Measurements from ENCODE around the gene CFLAR. TPM values are rescaled to one million over a fixed set of nuclear protein-coding genes. Genes with fewer than 3 reads are reported as not detected.

Gene CFLAR
- total RNA-seq, 1 donor from 2014 or later, result 16.7 TPM

- no peaks in the 10 kb centered on the region for H3K9me3 Mint-ChIP-seq
- H3K27ac Mint-ChIP-seq (ENCODE audit: unreplicated experiment), result no peak overlapping the region
- no peaks in the 10 kb centered on the region for H3K36me3 Mint-ChIP-seq (ENCODE audit: low read depth)
- no peak for TF ChIP-seq CTCF (conservative IDR thresholded peaks at IDR 0.05)
- H3K27me3 Mint-ChIP-seq (ENCODE audit: low read depth), result peaks cover 2% of the 10 kb centered on the region
- no peak for DNase-seq (ENCODE audit: low read depth, low spot score)
- H3K4me1 Mint-ChIP-seq, result no peaks in the 10 kb centered on the region
- no peak overlapping the region for H3K4me3 Mint-ChIP-seq
Observed at GRCh38 chr2:201218780-201219179, 102.8 kb downstream of the CFLAR start.

GRCh38 chr2:201219328-201220096, 103.5 kb downstream of the CFLAR start:
- peaks cover 2% of the 10 kb centered on the region for H3K27me3 Mint-ChIP-seq (ENCODE audit: low read depth)
- no peaks in the 10 kb centered on the region for H3K36me3 Mint-ChIP-seq (ENCODE audit: low read depth)
- H3K4me3 Mint-ChIP-seq, result no peak overlapping the region
- no peaks in the 10 kb centered on the region for H3K9me3 Mint-ChIP-seq
- no peak for DNase-seq (ENCODE audit: low read depth, low spot score)
- H3K4me1 Mint-ChIP-seq, result no peaks in the 10 kb centered on the region
- no peak for TF ChIP-seq CTCF (conservative IDR thresholded peaks at IDR 0.05)
- H3K27ac Mint-ChIP-seq (ENCODE audit: unreplicated experiment), result no peak overlapping the region

- peaks cover 6% of the 10 kb centered on the region for H3K27me3 Mint-ChIP-seq (ENCODE audit: low read depth)
- H3K9me3 Mint-ChIP-seq, result no peaks in the 10 kb centered on the region
- H3K4me3 Mint-ChIP-seq, result no peak overlapping the region
- no peaks in the 10 kb centered on the region for H3K36me3 Mint-ChIP-seq (ENCODE audit: low read depth)
- H3K4me1 Mint-ChIP-seq, result no peaks in the 10 kb centered on the region
- DNase-seq (ENCODE audit: low read depth, low spot score), result no peak
- TF ChIP-seq CTCF (conservative IDR thresholded peaks at IDR 0.05), result no peak
- no peak overlapping the region for H3K27ac Mint-ChIP-seq (ENCODE audit: unreplicated experiment)
Observed at GRCh38 chr2:201220102-201220570, 104.2 kb downstream of the CFLAR start.

- Mint-ChIP-seq H3K27ac (ENCODE audit: unreplicated experiment) (no peak overlapping the region), H3K27me3 (ENCODE audit: low read depth) (peaks cover 16% of the 10 kb centered on the region), H3K4me3 (no peak overlapping the region), H3K4me1 (no peaks in the 10 kb centered on the region), H3K9me3 (no peaks in the 10 kb centered on the region), H3K36me3 (ENCODE audit: low read depth) (no peaks in the 10 kb centered on the region)
- no peak for TF ChIP-seq CTCF (conservative IDR thresholded peaks at IDR 0.05)
- DNase-seq (ENCODE audit: low read depth, low spot score), result no peak
Observed at GRCh38 chr2:201223089-201224073, 107.4 kb downstream of the CFLAR start.

Other genes starting within 250 kb of the CFLAR start
- gene PPIL3, start 227.1 kb upstream of the CFLAR start, total RNA-seq, result 59.7 and 66.0 TPM in 2 replicates
- 49.8 and 50.6 TPM in 2 replicates for gene NIF3L1, start 226.8 kb upstream of the CFLAR start, total RNA-seq
- gene ORC2, start 152.5 kb upstream of the CFLAR start, total RNA-seq, result 30.9 and 40.3 TPM in 2 replicates
- gene HYCC2, start 44.5 kb upstream of the CFLAR start, total RNA-seq, result 14.6 and 17.4 TPM in 2 replicates
- 87.1 and 93.5 TPM in 2 replicates for gene NDUFB3, start 44.2 kb upstream of the CFLAR start, total RNA-seq
- gene CASP10, start 67.0 kb downstream of the CFLAR start, total RNA-seq, result not detected in 2 replicates
- 1.9 and 2.5 TPM in 2 replicates for gene CASP8, start 144.4 kb downstream of the CFLAR start, total RNA-seq
- 0.77 and 1.0 TPM in 2 replicates for gene FLACC1, start 241.2 kb downstream of the CFLAR start, total RNA-seq

Measured in neural crest cell (in vitro differentiated cells).